SU-DHL-6 (cell line): ENCODE results near the gene CAMSAP1.

Source experiments
- H2AFZ ChIP-seq: fragments of 200-600 bp; sonication (generic); 2 replicates; pipeline ENCODE4 v1.6.1; 2014; ENCODE audit warnings: low read depth, mild to moderate bottlenecking, moderate library complexity, mixed read lengths, antibody characterized with exemption, low read length; ENCODE audit not compliant: severe bottlenecking
- H3F3A ChIP-seq: fragments of 200-600 bp; shearing (Covaris generic); 2 replicates; pipeline ENCODE4 v1.6.0; 2016; ENCODE audit warnings: antibody characterized with exemption, mild to moderate bottlenecking; ENCODE audit not compliant: insufficient read depth
- H3K27ac ChIP-seq: fragments of 200-600 bp; sonication (generic); 2 replicates; pipeline ENCODE4 v1.5.1; 2016; ENCODE audit warnings: low read depth, mild to moderate bottlenecking, low read length, moderate library complexity, mixed read lengths
- H3K27me3 ChIP-seq: fragments of 200-600 bp; sonication (generic), shearing (Covaris generic); 2 replicates; pipeline ENCODE4 v1.6.0; 2014; ENCODE audit warnings: mild to moderate bottlenecking, low read length
- H3K36me3 ChIP-seq: fragments of 200-600 bp; sonication (generic); 2 replicates; pipeline ENCODE4 v1.6.1; 2014; ENCODE audit warnings: mild to moderate bottlenecking, low read length, mixed read lengths
- H3K4me2 ChIP-seq: fragments of 300-600, 200-600 bp; shearing (Covaris generic), sonication (generic); 2 replicates; pipeline ENCODE4 v1.6.0; 2014; ENCODE audit warnings: low read length, low read depth, mild to moderate bottlenecking; ENCODE audit not compliant: poor library complexity, severe bottlenecking
- H3K4me3 ChIP-seq: fragments of 200-600 bp; sonication (generic); 2 replicates; pipeline ENCODE4 v1.5.1; 2014; ENCODE audit warnings: antibody characterized with exemption, low read length, mild to moderate bottlenecking, mixed read lengths; ENCODE audit not compliant: insufficient read depth, poor library complexity, severe bottlenecking
- H3K79me2 ChIP-seq: fragments of 200-600 bp; sonication (generic); 2 replicates; pipeline ENCODE4 v1.6.1; 2014; ENCODE audit warnings: mild to moderate bottlenecking, low read length, moderate library complexity; ENCODE audit not compliant: insufficient read depth
- H3K9ac ChIP-seq: fragments of 200-600 bp; sonication (generic); 2 replicates; pipeline ENCODE4 v1.7.0; 2014; ENCODE audit warnings: mild to moderate bottlenecking, low read length
- H3K9me2 ChIP-seq: fragments of 200-600 bp; sonication (generic); replicated peaks from 2 replicates; pipeline ENCODE4 v1.6.1; 2014; ENCODE audit warnings: low read length; ENCODE audit not compliant: insufficient read depth
- H3K9me3 ChIP-seq: fragments of 200-600 bp; sonication (generic); 2 replicates; pipeline ENCODE4 v1.6.1; 2014; ENCODE audit warnings: low read length, mixed read lengths; ENCODE audit not compliant: insufficient read depth
- H4K20me1 ChIP-seq: fragments of 200-600 bp; sonication (generic); 2 replicates; pipeline ENCODE4 v1.6.1; 2014; ENCODE audit warnings: low read depth, mild to moderate bottlenecking, antibody characterized with exemption, low read length, moderate library complexity, mixed read lengths
- EZH2phosphoT487 ChIP-seq: fragments of 200-600 bp; sonication (generic), shearing (Covaris generic); conservative IDR thresholded peaks from 2 replicates; pipeline ENCODE4 v1.6.1; 2018; ENCODE audit warnings: mild to moderate bottlenecking, antibody characterized with exemption, low read length, moderate library complexity, mixed read lengths
- TF ChIP-seq, protein P1 (sequence below): fragments of 200-600 bp; sonication (generic); IDR thresholded peaks from one replicate; pipeline ENCODE4 v1.5.1; 2017; ENCODE audit warnings: antibody characterized with exemption, mild to moderate bottlenecking, low read length, moderate library complexity; ENCODE audit not compliant: insufficient read depth, poor library complexity, severe bottlenecking

CAMSAP1 gene

DNA sequence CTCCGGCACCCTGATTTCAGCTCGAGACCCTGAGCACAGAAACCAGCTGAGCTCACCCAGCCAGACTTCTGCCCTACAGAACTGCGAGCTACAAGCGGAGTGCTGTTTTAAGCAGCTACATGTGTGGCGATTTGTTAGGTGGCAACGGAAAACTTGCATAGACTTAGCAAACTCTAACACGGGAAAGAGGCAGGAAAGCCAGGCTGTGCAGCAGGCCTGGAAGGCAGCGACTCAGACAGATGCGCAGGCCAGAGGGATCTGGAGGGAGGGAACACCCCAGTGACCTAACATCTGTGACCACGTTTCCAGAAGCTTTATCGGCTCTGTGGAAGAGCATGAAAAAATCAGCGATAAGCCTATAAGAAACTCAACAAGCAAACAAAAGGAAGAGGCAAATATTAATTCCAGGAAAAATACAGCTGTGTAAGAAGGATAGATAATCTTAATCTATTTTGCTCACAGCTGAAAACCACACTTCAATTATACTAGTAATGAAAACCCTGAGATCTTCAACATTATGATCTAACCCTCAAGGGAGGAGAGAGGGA, 42.9 kb upstream of the CAMSAP1 start:
- no peak overlapping the region for H3K9ac ChIP-seq
- no peak overlapping the region for H2AFZ ChIP-seq
- no peaks in the 10 kb centered on the region for H4K20me1 ChIP-seq
- 0 out of 2 replicates have a peak, but pooled peaks cover 1% of the 10 kb centered on the region for H3K79me2 ChIP-seq
- no peak overlapping the region for H3K4me3 ChIP-seq
- TF ChIP-seq, protein P1, sequence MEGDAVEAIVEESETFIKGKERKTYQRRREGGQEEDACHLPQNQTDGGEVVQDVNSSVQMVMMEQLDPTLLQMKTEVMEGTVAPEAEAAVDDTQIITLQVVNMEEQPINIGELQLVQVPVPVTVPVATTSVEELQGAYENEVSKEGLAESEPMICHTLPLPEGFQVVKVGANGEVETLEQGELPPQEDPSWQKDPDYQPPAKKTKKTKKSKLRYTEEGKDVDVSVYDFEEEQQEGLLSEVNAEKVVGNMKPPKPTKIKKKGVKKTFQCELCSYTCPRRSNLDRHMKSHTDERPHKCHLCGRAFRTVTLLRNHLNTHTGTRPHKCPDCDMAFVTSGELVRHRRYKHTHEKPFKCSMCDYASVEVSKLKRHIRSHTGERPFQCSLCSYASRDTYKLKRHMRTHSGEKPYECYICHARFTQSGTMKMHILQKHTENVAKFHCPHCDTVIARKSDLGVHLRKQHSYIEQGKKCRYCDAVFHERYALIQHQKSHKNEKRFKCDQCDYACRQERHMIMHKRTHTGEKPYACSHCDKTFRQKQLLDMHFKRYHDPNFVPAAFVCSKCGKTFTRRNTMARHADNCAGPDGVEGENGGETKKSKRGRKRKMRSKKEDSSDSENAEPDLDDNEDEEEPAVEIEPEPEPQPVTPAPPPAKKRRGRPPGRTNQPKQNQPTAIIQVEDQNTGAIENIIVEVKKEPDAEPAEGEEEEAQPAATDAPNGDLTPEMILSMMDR, result no peak
- no peak for TF ChIP-seq EZH2phosphoT487
- no peaks in the 10 kb centered on the region for H3K9me2 ChIP-seq
- no peak overlapping the region for H3K4me2 ChIP-seq
- H3K27ac ChIP-seq, result no peak overlapping the region
- H3K36me3 ChIP-seq, result no peaks in the 10 kb centered on the region
- H3K9me3 ChIP-seq, result no peaks in the 10 kb centered on the region
- H3F3A ChIP-seq, result no peaks in the 10 kb centered on the region
- H3K27me3 ChIP-seq, result no peaks in the 10 kb centered on the region

DNA sequence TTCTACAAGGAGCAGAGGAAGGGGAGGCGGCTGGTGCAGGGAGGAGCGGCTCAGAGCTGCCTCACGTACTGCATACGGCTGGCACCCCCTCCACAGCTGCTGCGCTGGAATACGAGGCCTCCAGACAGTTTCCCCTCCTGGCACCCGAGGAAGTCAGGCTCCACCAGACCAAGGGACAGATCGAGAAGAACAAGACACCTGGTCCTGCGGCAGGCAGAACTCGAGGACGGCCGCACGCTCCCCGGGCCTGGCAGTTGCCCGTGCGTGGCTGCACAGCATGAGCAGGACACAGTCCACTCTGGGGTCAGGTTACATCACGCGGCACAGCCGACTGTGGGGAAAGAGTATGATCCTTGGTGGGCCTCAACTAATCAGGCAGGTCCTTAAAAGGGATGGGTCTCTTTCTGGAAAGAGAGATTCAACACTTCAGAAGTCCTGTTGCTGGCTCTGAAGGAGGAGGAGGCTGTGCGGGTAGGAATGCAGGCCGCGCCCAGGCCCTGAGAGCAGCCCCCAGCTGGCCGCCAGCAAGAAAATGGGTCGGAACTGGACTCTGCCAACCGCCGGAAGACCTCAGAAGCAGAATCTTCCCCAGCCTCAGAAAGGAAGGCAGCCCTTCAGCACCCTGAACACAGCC, 42.3 kb upstream of the CAMSAP1 start:
- no peak overlapping the region for H3K9ac ChIP-seq
- no peak overlapping the region for H3K4me2 ChIP-seq
- H4K20me1 ChIP-seq, result no peaks in the 10 kb centered on the region
- H3K36me3 ChIP-seq, result no peaks in the 10 kb centered on the region
- no peaks in the 10 kb centered on the region for H3K27me3 ChIP-seq
- no peaks in the 10 kb centered on the region for H3K9me2 ChIP-seq
- H2AFZ ChIP-seq, result no peak overlapping the region
- no peaks in the 10 kb centered on the region for H3K79me2 ChIP-seq
- no peak overlapping the region for H3K27ac ChIP-seq
- no peak for TF ChIP-seq EZH2phosphoT487
- TF ChIP-seq, protein P1, result no peak
- H3F3A ChIP-seq, result no peaks in the 10 kb centered on the region
- H3K9me3 ChIP-seq, result no peaks in the 10 kb centered on the region
- H3K4me3 ChIP-seq, result no peak overlapping the region

DNA sequence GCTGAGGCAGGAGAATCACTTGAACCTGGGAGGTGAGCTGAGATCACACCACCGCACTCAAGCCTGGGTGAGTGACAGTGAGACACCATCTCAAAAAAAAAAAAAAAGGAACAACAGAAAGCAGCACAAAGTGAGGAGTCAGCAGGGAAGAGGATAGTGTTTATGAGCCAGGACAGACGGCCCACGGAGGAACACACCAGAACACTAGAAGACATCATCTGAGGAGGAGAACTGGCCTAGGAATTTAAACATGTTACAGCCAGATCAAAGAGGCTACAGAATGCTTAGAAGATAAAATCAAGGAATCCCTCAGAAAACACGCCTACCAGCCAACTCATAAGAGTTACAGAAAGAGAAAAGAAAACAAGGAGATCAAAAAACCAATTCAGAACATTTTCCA, 41.6 kb upstream of the CAMSAP1 start:
- Histone ChIP-seq H3F3A (no peaks in the 10 kb centered on the region), H3K27ac (no peak overlapping the region), H3K36me3 (no peaks in the 10 kb centered on the region), H3K9ac (no peak overlapping the region), H3K79me2 (no peaks in the 10 kb centered on the region), H3K4me3 (no peak overlapping the region), H3K9me3 (no peaks in the 10 kb centered on the region), H3K4me2 (no peak overlapping the region), H2AFZ (no peak overlapping the region), H4K20me1 (no peaks in the 10 kb centered on the region), H3K27me3 (no peaks in the 10 kb centered on the region), H3K9me2 (no peaks in the 10 kb centered on the region)
- TF ChIP-seq EZH2phosphoT487, result no peak
- TF ChIP-seq, protein P1, result no peak
